Activated naive CD8-positive, alpha-beta T cell treated with anti-CD3 and anti-CD28 coated beads, Interleukin-2, amount 10 ng/mL, durations not matched to agents 7 days and 5 days (primary cell): ENCODE measurements around the gene TTC39A. TPM values are rescaled to one million over a fixed set of nuclear protein-coding genes. Genes with fewer than 3 reads are reported as not detected.
A peak's percentile ranks its signal among the peaks of the same experiment; 100 is the strongest.

Experiments
- ATAC-seq: fragments of 150-1000 bp; cut with Tn5 transposase; one replicate; pipeline ENCODE4 v1.10.0; 2021; ENCODE audit warnings: low read depth, moderate library complexity
- POLR2A ChIA-PET: fragments of 350-600 bp; sonication (Branson Sonifier 250); formaldehyde crosslinking; loops from one replicate; lab custom pipeline; 2021; ENCODE audit warnings: antibody characterized with exemption; lab: Charles Lee
- DNase-seq: peaks from one replicate; pipeline ENCODE4 v3.0.0; 2021
- H3K27ac Mint-ChIP-seq: one replicate; pipeline ENCODE4 v1.8.0; 2022; ENCODE audit warnings: mild to moderate bottlenecking, mixed read lengths
- H3K27me3 Mint-ChIP-seq: one replicate; pipeline ENCODE4 v1.8.0; 2022; ENCODE audit warnings: mild to moderate bottlenecking, moderate library complexity, mixed read lengths
- H3K36me3 Mint-ChIP-seq: one replicate; pipeline ENCODE4 v1.8.0; 2021; ENCODE audit warnings: mild to moderate bottlenecking, mixed read lengths
- H3K4me1 Mint-ChIP-seq: one replicate; pipeline ENCODE4 v1.8.0; 2021; ENCODE audit warnings: mixed read lengths
- H3K4me3 Mint-ChIP-seq: one replicate; pipeline ENCODE4 v1.8.0; 2022; ENCODE audit warnings: mild to moderate bottlenecking, moderate library complexity, mixed read lengths
- H3K9me3 Mint-ChIP-seq: one replicate; pipeline ENCODE4 v1.8.0; 2021; ENCODE audit warnings: mixed read lengths
- total RNA-seq, 2 experiments: library from RNA; stranded (reverse); gene quantifications; one replicate each; pipeline ENCODE4 v1.2.3, GENCODE V29; 2021

TTC39A gene
- not detected for total RNA-seq

GRCh38 chr1:51330331-51331201 is at the start of gene TTC39A:
Gene TTC39A, minus strand, starts transcription at chr1:51330562. Its CDS starts 85 bp downstream, at chr1:51330477.
- Mint-ChIP-seq H3K36me3 (peaks cover 1% of the 10 kb centered on the region), H3K9me3 (no peaks in the 10 kb centered on the region), H3K27ac (no peak within 1 kb of the TSS), H3K27me3 (peaks cover 37% of the 10 kb centered on the region), H3K4me1 (peaks cover 5% of the 10 kb centered on the region), H3K4me3 (peak within 1 kb of the TSS; percentile 71)
- ATAC-seq (peak; percentile 35), DNase-seq (no peak)
- POLR2A ChIA-PET = no interaction called here

GRCh38 chr1:51378871-51379270 is 48.5 kb upstream of the TTC39A start:
- H3K4me1 Mint-ChIP-seq = no peaks in the 10 kb centered on the region
- H3K27me3 Mint-ChIP-seq = no peaks in the 10 kb centered on the region
- peaks cover 8% of the 10 kb centered on the region for H3K9me3 Mint-ChIP-seq
- no peak for ATAC-seq
- no peak overlapping the region for H3K27ac Mint-ChIP-seq
- peaks cover 51% of the 10 kb centered on the region for H3K36me3 Mint-ChIP-seq
- H3K4me3 Mint-ChIP-seq = no peak overlapping the region
- POLR2A ChIA-PET = no interaction called here
- DNase-seq = no peak

GRCh38 chr1:51373898-51374297 is 43.5 kb upstream of the TTC39A start:
- Mint-ChIP-seq H3K4me3 (no peak overlapping the region), H3K27ac (no peak overlapping the region), H3K4me1 (no peaks in the 10 kb centered on the region), H3K36me3 (peaks cover 22% of the 10 kb centered on the region), H3K9me3 (no peaks in the 10 kb centered on the region), H3K27me3 (no peaks in the 10 kb centered on the region)
- ATAC-seq = no peak
- POLR2A ChIA-PET = no interaction called here
- no peak for DNase-seq

- Mint-ChIP-seq H3K4me3 (no peak overlapping the region), H3K27me3 (no peaks in the 10 kb centered on the region), H3K36me3 (peaks cover 19% of the 10 kb centered on the region), H3K4me1 (no peaks in the 10 kb centered on the region), H3K9me3 (no peaks in the 10 kb centered on the region), H3K27ac (no peak overlapping the region)
- no peak for DNase-seq
- ATAC-seq = no peak
- POLR2A ChIA-PET = no interaction called here
These were observed 42.2 kb upstream of the TTC39A start for GRCh38 chr1:51372561-51372960.

- ATAC-seq = no peak
- Mint-ChIP-seq H3K27me3 (no peaks in the 10 kb centered on the region), H3K4me1 (no peaks in the 10 kb centered on the region), H3K36me3 (peaks cover 11% of the 10 kb centered on the region), H3K9me3 (no peaks in the 10 kb centered on the region), H3K27ac (no peak overlapping the region), H3K4me3 (no peak overlapping the region)
- no peak for DNase-seq
- POLR2A ChIA-PET = no interaction called here
These were observed 38.8 kb upstream of the TTC39A start for GRCh38 chr1:51369171-51369570.

- Mint-ChIP-seq H3K9me3 (no peaks in the 10 kb centered on the region), H3K27me3 (no peaks in the 10 kb centered on the region), H3K27ac (no peak overlapping the region), H3K4me3 (no peak overlapping the region), H3K4me1 (no peaks in the 10 kb centered on the region), H3K36me3 (peaks cover 10% of the 10 kb centered on the region)
- POLR2A ChIA-PET = no interaction called here
- ATAC-seq (no peak), DNase-seq (no peak)
These were observed 35.4 kb upstream of the TTC39A start for GRCh38 chr1:51365774-51366173.

- ATAC-seq (no peak), DNase-seq (no peak)
- Mint-ChIP-seq H3K4me3 (no peak overlapping the region), H3K9me3 (no peaks in the 10 kb centered on the region), H3K27ac (no peak overlapping the region), H3K36me3 (peaks cover 17% of the 10 kb centered on the region), H3K4me1 (no peaks in the 10 kb centered on the region), H3K27me3 (no peaks in the 10 kb centered on the region)
- POLR2A ChIA-PET = no interaction called here
These were observed 29.5 kb upstream of the TTC39A start for GRCh38 chr1:51359879-51360278.

GRCh38 chr1:51355382-51355781 is 25.0 kb upstream of the TTC39A start:
- POLR2A ChIA-PET = no interaction called here
- ATAC-seq = no peak
- no peaks in the 10 kb centered on the region for H3K9me3 Mint-ChIP-seq
- no peak overlapping the region for H3K4me3 Mint-ChIP-seq
- no peaks in the 10 kb centered on the region for H3K4me1 Mint-ChIP-seq
- H3K36me3 Mint-ChIP-seq = peaks cover 12% of the 10 kb centered on the region
- H3K27me3 Mint-ChIP-seq = no peaks in the 10 kb centered on the region
- DNase-seq = no peak
- H3K27ac Mint-ChIP-seq = no peak overlapping the region

GRCh38 chr1:51354416-51354815 is 24.1 kb upstream of the TTC39A start:
- no peak overlapping the region for H3K4me3 Mint-ChIP-seq
- H3K9me3 Mint-ChIP-seq = no peaks in the 10 kb centered on the region
- H3K36me3 Mint-ChIP-seq = peaks cover 10% of the 10 kb centered on the region
- H3K4me1 Mint-ChIP-seq = no peaks in the 10 kb centered on the region
- no peaks in the 10 kb centered on the region for H3K27me3 Mint-ChIP-seq
- no peak overlapping the region for H3K27ac Mint-ChIP-seq
- ATAC-seq (no peak), DNase-seq (no peak)
- POLR2A ChIA-PET = no interaction called here

GRCh38 chr1:51351907-51352306 is 21.5 kb upstream of the TTC39A start:
- ATAC-seq (no peak), DNase-seq (no peak)
- Mint-ChIP-seq H3K27me3 (no peaks in the 10 kb centered on the region), H3K36me3 (peaks cover 10% of the 10 kb centered on the region), H3K4me3 (no peak overlapping the region), H3K4me1 (no peaks in the 10 kb centered on the region), H3K27ac (no peak overlapping the region), H3K9me3 (no peaks in the 10 kb centered on the region)
- POLR2A ChIA-PET = no interaction called here

GRCh38 chr1:51349862-51350261 is 19.5 kb upstream of the TTC39A start:
- H3K9me3 Mint-ChIP-seq = no peaks in the 10 kb centered on the region
- DNase-seq (no peak), ATAC-seq (no peak)
- H3K36me3 Mint-ChIP-seq = peaks cover 5% of the 10 kb centered on the region
- H3K4me3 Mint-ChIP-seq = no peak overlapping the region
- no peak overlapping the region for H3K27ac Mint-ChIP-seq
- POLR2A ChIA-PET = no interaction called here
- no peaks in the 10 kb centered on the region for H3K4me1 Mint-ChIP-seq
- peaks cover 18% of the 10 kb centered on the region for H3K27me3 Mint-ChIP-seq

- peaks cover 5% of the 10 kb centered on the region for H3K36me3 Mint-ChIP-seq
- no peak overlapping the region for H3K4me3 Mint-ChIP-seq
- H3K4me1 Mint-ChIP-seq = peaks cover 3% of the 10 kb centered on the region
- POLR2A ChIA-PET = no interaction called here
- ATAC-seq (no peak), DNase-seq (no peak)
- H3K9me3 Mint-ChIP-seq = no peaks in the 10 kb centered on the region
- H3K27me3 Mint-ChIP-seq = peaks cover 32% of the 10 kb centered on the region
- no peak overlapping the region for H3K27ac Mint-ChIP-seq
These were observed 17.8 kb upstream of the TTC39A start for GRCh38 chr1:51348147-51348527.

GRCh38 chr1:51347398-51348146 is 17.2 kb upstream of the TTC39A start:
- Mint-ChIP-seq H3K4me1 (peaks cover 3% of the 10 kb centered on the region), H3K36me3 (peaks cover 5% of the 10 kb centered on the region), H3K4me3 (no peak overlapping the region), H3K27me3 (peaks cover 37% of the 10 kb centered on the region), H3K27ac (no peak overlapping the region), H3K9me3 (no peaks in the 10 kb centered on the region)
- POLR2A ChIA-PET = no interaction called here
- ATAC-seq (no peak), DNase-seq (no peak)
